SK-N-SH (cell line): ENCODE measurements around the gene CORO6. TPM values are rescaled to one million over a fixed set of nuclear protein-coding genes. Genes with fewer than 3 reads are reported as not detected.
A peak's percentile ranks its signal among the peaks of the same experiment; 100 is the strongest.

Source experiments
- CTCF ChIA-PET: fragments of 300-600, 350-600 bp; formaldehyde crosslinking; extraction: SDS; loops from one replicate; lab custom pipeline; 2021; lab: Yijun Ruan, JAX
- POLR2A ChIA-PET: fragments of 350-600 bp; sonication (Branson Sonifier 250); formaldehyde crosslinking; extraction: SDS; loops from one replicate; lab custom pipeline; 2020; ENCODE audit warnings: antibody characterized with exemption, inconsistent platforms; lab: Yijun Ruan, JAX
- DNase-seq: peaks from one replicate; pipeline ENCODE4 v3.0.0; 2012
- H2AFZ ChIP-seq: fragments of 200-600 bp; sonication (generic); 2 replicates; pipeline ENCODE4 v1.8.1; 2016; ENCODE audit warnings: antibody characterized with exemption, mild to moderate bottlenecking, low read depth
- H3F3A ChIP-seq: fragments of 200-600 bp; sonication (generic); replicated peaks from 2 replicates; pipeline ENCODE3; 2016; ENCODE audit warnings: antibody characterized with exemption, mild to moderate bottlenecking; ENCODE audit not compliant: insufficient read depth
- H3K27ac ChIP-seq, 2 experiments: fragments of 200-500 bp in 1 of 2; fragments of 200-600 bp in 1 of 2; sonication (Bioruptor generic) in 1 of 2; sonication (generic), shearing (Covaris generic) in 1 of 2; 2 replicates each; pipeline versions ENCODE4 v1.5.1 to v1.6.1; 2014 to 2016; ENCODE audit warnings: low read depth in 2 of 2, inconsistent platforms in 1 of 2, low read length in 1 of 2, mild to moderate bottlenecking in 1 of 2, mixed read lengths in 1 of 2
- H3K27me3 ChIP-seq: fragments of 200-600 bp; sonication (generic), shearing (Covaris generic); 2 replicates; pipeline ENCODE4 v1.6.1; 2016; ENCODE audit warnings: mixed run types; ENCODE audit not compliant: insufficient read depth
- H3K36me3 ChIP-seq, 2 experiments: fragments of 200-500 bp in 1 of 2; fragments of 200-600 bp in 1 of 2; sonication (Bioruptor generic) in 1 of 2; sonication (generic) in 1 of 2; replicated peaks in 1 of 2; 2 replicates each; pipeline versions ENCODE3 to v1.5.1; 2014 to 2016; ENCODE audit warnings: low read length in 1 of 2, mild to moderate bottlenecking in 1 of 2; ENCODE audit not compliant: insufficient read depth in 2 of 2, control insufficient read depth in 1 of 2
- H3K4me1 ChIP-seq, 2 experiments: fragments of 200-500 bp in 1 of 2; fragments of 200-600 bp in 1 of 2; sonication (Bioruptor generic) in 1 of 2; sonication (generic), shearing (Covaris generic) in 1 of 2; 2 replicates each; pipeline versions ENCODE4 v1.5.1 to v1.6.1; 2014 to 2016; ENCODE audit warnings: low read depth in 1 of 2, low read length in 1 of 2, mixed run types in 1 of 2; ENCODE audit not compliant: insufficient read depth in 2 of 2, control insufficient read depth in 1 of 2
- H3K4me2 ChIP-seq: fragments of 200-600 bp; sonication (generic), shearing (Covaris generic); 2 replicates; pipeline ENCODE4 v1.6.1; 2017; ENCODE audit warnings: mixed run types
- H3K4me3 ChIP-seq, 2 experiments: fragments of 200-500 bp in 1 of 2; fragments of 200-600 bp in 1 of 2; sonication (Bioruptor generic) in 1 of 2; sonication (generic), shearing (Covaris generic) in 1 of 2; 2 replicates each; pipeline versions ENCODE4 v1.5.1 to v1.8.1; 2014 to 2016; ENCODE audit warnings: low read depth in 2 of 2, inconsistent platforms in 1 of 2, low read length in 1 of 2, mild to moderate bottlenecking in 1 of 2, mixed read lengths in 1 of 2, moderate library complexity in 1 of 2
- H3K79me2 ChIP-seq: fragments of 200-600 bp; sonication (generic); 2 replicates; pipeline ENCODE4 v1.8.1; 2017; ENCODE audit warnings: mild to moderate bottlenecking; ENCODE audit not compliant: insufficient read depth
- H3K9ac ChIP-seq: fragments of 200-600 bp; sonication (generic); 2 replicates; pipeline ENCODE4 v1.6.1; 2017; ENCODE audit warnings: mixed run types
- H3K9me2 ChIP-seq: fragments of 200-600 bp; sonication (generic); 2 replicates; pipeline ENCODE4 v1.6.1; 2017; ENCODE audit warnings: mixed run types
- H3K9me3 ChIP-seq: fragments of 200-600 bp; sonication (generic); 2 replicates; pipeline ENCODE4 v1.6.1; 2017; ENCODE audit warnings: mixed run types, mild to moderate bottlenecking, moderate library complexity
- H4K20me1 ChIP-seq: fragments of 200-600 bp; sonication (generic); 2 replicates; pipeline ENCODE4 v1.6.1; 2017; ENCODE audit warnings: mild to moderate bottlenecking, mixed run types; ENCODE audit not compliant: insufficient read depth
- EP300 ChIP-seq, 2 experiments: IDR thresholded peaks; 2 replicates each; pipeline versions ENCODE4 v1.4.0 to v1.6.1; 2012; ENCODE audit warnings: borderline replicate concordance in 1 of 2, low read depth in 1 of 2, low read length in 1 of 2
- EZH2phosphoT487 ChIP-seq: fragments of 200-600 bp; sonication (generic); IDR thresholded peaks from 2 replicates; pipeline ENCODE4 v1.6.1; 2017; ENCODE audit warnings: low read depth, mixed run types, mild to moderate bottlenecking, antibody characterized with exemption, moderate library complexity, borderline replicate concordance
- FOSL2 ChIP-seq: IDR thresholded peaks from 2 replicates; pipeline ENCODE4 v1.4.0; 2012; ENCODE audit warnings: low read depth, mild to moderate bottlenecking, moderate library complexity, borderline replicate concordance
- FOXM1 ChIP-seq: IDR thresholded peaks from 2 replicates; pipeline ENCODE4 v1.4.0; 2012; ENCODE audit warnings: low read depth, mild to moderate bottlenecking
- IRF3 ChIP-seq: fragments of 150-350 bp; IDR thresholded peaks from 2 replicates; pipeline ENCODE4 v1.6.1; 2016; ENCODE audit warnings: mild to moderate bottlenecking, low read depth, low read length
- MAX ChIP-seq: IDR thresholded peaks from 2 replicates; pipeline ENCODE4 v1.4.0; 2012; ENCODE audit warnings: low read depth
- MEF2A ChIP-seq: IDR thresholded peaks from 2 replicates; pipeline ENCODE4 v1.4.0; 2012; ENCODE audit warnings: low read depth, borderline replicate concordance
- MXI1 ChIP-seq: IDR thresholded peaks from 2 replicates; pipeline ENCODE4 v1.6.1; 2012; ENCODE audit warnings: mild to moderate bottlenecking, low read depth, low read length, improper control_type of control experiment
- NFIC ChIP-seq: IDR thresholded peaks from 2 replicates; pipeline ENCODE4 v1.4.0; 2012; ENCODE audit warnings: borderline replicate concordance
- NRF1 ChIP-seq: IDR thresholded peaks from 2 replicates; pipeline ENCODE4 v1.6.1; 2012; ENCODE audit warnings: low read depth, mild to moderate bottlenecking, low read length
- PBX3 ChIP-seq: IDR thresholded peaks from 2 replicates; pipeline ENCODE4; 2012
- POLR2AphosphoS5 ChIP-seq: IDR thresholded peaks from 2 replicates; pipeline ENCODE4 v1.6.1; 2012; ENCODE audit warnings: low read depth, low read length
- RAD21 ChIP-seq: IDR thresholded peaks from 2 replicates; pipeline ENCODE4 v1.6.1; 2012; ENCODE audit warnings: mild to moderate bottlenecking, low read length
- REST ChIP-seq: IDR thresholded peaks from 2 replicates; pipeline ENCODE4 v1.6.1; 2012; ENCODE audit warnings: mild to moderate bottlenecking, low read depth, low read length, moderate library complexity
- SIN3A ChIP-seq: IDR thresholded peaks from 2 replicates; pipeline ENCODE4 v1.6.1; 2012; ENCODE audit warnings: low read depth, mild to moderate bottlenecking, low read length, moderate library complexity, borderline replicate concordance
- TAF1 ChIP-seq: IDR thresholded peaks from 2 replicates; pipeline ENCODE4 v1.6.1; 2012; ENCODE audit warnings: low read depth, mild to moderate bottlenecking, low read length, moderate library complexity, borderline replicate concordance
- USF1 ChIP-seq: IDR thresholded peaks from 2 replicates; pipeline ENCODE4 v1.4.0; 2012; ENCODE audit warnings: low read depth, borderline replicate concordance
- USF2 ChIP-seq: fragments of 150-350 bp; IDR thresholded peaks from 2 replicates; pipeline ENCODE4 v1.6.1; 2017; ENCODE audit warnings: antibody characterized with exemption, low read length, low read depth, borderline replicate concordance
- YY1 ChIP-seq: IDR thresholded peaks from 2 replicates; pipeline ENCODE4 v1.4.0; 2012; ENCODE audit warnings: low read depth, mild to moderate bottlenecking
- ZBTB33 ChIP-seq: IDR thresholded peaks from 2 replicates; pipeline ENCODE4 v1.4.0; 2012; ENCODE audit warnings: low read depth, borderline replicate concordance
- WGBS: methylation state at CpG from one replicate; pipeline ENCODE4 v1.1.6; 2017; ENCODE audit warnings: low lambda C conversion rate; 5-methylcytosine and 5-hydroxymethylcytosine counted together
- polyA plus RNA-seq, 3 experiments: library from polyadenylated mRNA; depleted of rRNA; stranded (reverse); fragments of >200 nt; gene quantifications; 2 replicates each; pipeline ENCODE4 v1.2.3, GENCODE V29; 2012

CORO6 gene
- polyA plus RNA-seq, 1 of the 3 experiments (the other 2 are of a cell fraction): 18.4 TPM

- Histone ChIP-seq H3F3A (peaks cover 3% of the 10 kb centered on the region), H4K20me1 (0 out of 2 replicates have a peak, but pooled peaks cover 4% of the 10 kb centered on the region), H3K27ac (peak overlapping the region in 1 of 2 experiments; percentile 22; a peak in 1 of 4 replicates), H3K27me3 (no peaks in the 10 kb centered on the region), H3K9me3 (no peaks in the 10 kb centered on the region), H3K9me2 (no peaks in the 10 kb centered on the region), H3K36me3 (peaks cover 0 to 49% of the 10 kb centered on the region in 2 experiments), H3K79me2 (peaks cover 6% of the 10 kb centered on the region; the same call in 1 of the 2 replicates), H3K9ac (no peak overlapping the region), H3K4me1 (peaks cover 8 to 21% of the 10 kb centered on the region in 2 experiments; a peak in 1 of 4 replicates), H2AFZ (no peak overlapping the region), H3K4me2 (no peak overlapping the region), H3K4me3 (peak overlapping the region; percentile 12 to 29; a peak in 2 of 4 replicates)
- ChIA-PET POLR2A (interaction anchor here (1.3 kb wide), 1 partner anchor 15 kb away, joined by 3 read pairs; no protein-coding TSS in a partner anchor), CTCF (interaction anchor here (0.7 to 11.6 kb wide), 42 partner anchors 9 to 542 kb away, joined by 3 to 166 read pairs (median 4); partner anchors contain the start of genes ANKRD13B, CORO6, GIT1 and MYO18A)
- WGBS: 47% methylated on average over 33 of the region's 62 CpGs
- peak; percentile 89 for DNase-seq
- TF ChIP-seq PBX3: no peak
- peak; percentile 63; the same call in 1 of the 2 replicates for TF ChIP-seq USF1
- TF ChIP-seq YY1: no peak
- TF ChIP-seq POLR2AphosphoS5: no peak
- no peak for TF ChIP-seq USF2
- TF ChIP-seq EZH2phosphoT487: no peak
- no peak for TF ChIP-seq MEF2A
- TF ChIP-seq SIN3A: peak; percentile 57; the same call in 1 of the 2 replicates
- TF ChIP-seq NFIC: no peak
- no peak for TF ChIP-seq IRF3
- TF ChIP-seq NRF1: no peak
- TF ChIP-seq ZBTB33: no peak
- no peak for TF ChIP-seq REST
- TF ChIP-seq EP300 (IDR thresholded peaks at IDR 0.05; ENCODE audit: borderline replicate concordance in 1 of 2, low read depth in 1 of 2, low read length in 1 of 2): no peak
- no peak for TF ChIP-seq TAF1
- peak; percentile 64 for TF ChIP-seq RAD21
- TF ChIP-seq MAX: peak; percentile 83
- TF ChIP-seq FOXM1: no peak
- no peak for TF ChIP-seq FOSL2
- peak; percentile 97 for TF ChIP-seq MXI1
These were observed 49.8 kb downstream of the CORO6 start for GRCh38 chr17:29572691-29573557.
